ENCODE measurements around the gene STIM1.
"Not testable (repeated sequence)": the region's sequence is repeated elsewhere in the genome, so short reads cannot be mapped to it uniquely, and the experiment has no call there.

STIM1 gene

DNA sequence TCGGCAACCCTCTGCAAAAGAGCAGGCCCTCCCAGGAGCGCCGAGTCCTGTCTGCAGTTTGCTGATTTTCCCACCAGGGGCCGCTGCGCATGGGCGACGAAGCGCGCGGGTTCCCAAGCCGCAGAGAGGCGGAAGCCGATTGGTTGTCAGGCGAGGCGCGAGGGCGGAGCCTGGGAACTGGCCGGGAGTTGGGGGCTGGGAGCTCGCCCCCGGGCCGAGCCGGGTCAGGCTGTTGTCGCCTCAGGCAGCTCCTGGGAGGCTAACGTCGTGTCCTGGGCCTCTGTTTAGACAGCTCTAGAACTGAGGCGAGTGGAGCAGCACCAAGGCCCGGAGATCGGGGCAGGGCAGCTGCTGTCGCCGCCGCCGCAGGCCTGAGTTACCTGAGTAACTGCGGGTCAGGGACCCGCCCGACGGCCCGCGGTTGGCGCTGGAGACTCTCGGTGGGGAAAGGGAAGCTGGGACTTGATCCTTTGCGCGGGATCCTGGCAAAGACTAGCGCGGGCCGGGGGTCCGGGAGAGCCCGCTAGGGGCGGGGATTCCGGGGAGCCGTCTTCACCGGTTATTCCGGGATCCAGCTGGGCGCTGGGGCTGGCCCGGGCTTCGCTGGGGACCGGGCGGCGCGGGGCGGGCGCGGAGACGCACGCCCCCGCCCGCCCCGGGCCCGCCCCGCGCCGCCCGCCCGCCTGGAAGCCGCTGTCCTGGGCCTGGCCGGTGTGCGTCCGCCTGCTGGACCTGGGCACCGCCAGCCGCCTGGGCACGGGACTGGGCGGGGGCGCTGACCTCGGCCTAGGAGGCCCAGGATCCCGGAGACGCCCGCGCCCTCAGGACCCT lies at the start of gene STIM1:
Gene STIM1, plus strand, starts transcription at position 688 of the 831 bp plus-strand sequence. CDS start 607 bp downstream, outside the sequence.
- no peaks in the 10 kb centered on the region for H3K36me3 ChIP-seq (replicated peaks)
- H3K9me3 ChIP-seq: no peaks in the 10 kb centered on the region
- peak within 1 kb of the TSS; percentile 90 for H3K4me3 ChIP-seq
- peaks cover 27% of the 10 kb centered on the region for H3K4me1 ChIP-seq
- in situ Hi-C loops (cut with MboI; ENCODE audit: low sequenced_read_pairs): no loop called here
- no peaks in the 10 kb centered on the region for H3K27me3 ChIP-seq (ENCODE audit: low read depth)
- DNase-seq (ENCODE audit: low spot score in 2 of 2): peak; percentile 81 to 97

DNA sequence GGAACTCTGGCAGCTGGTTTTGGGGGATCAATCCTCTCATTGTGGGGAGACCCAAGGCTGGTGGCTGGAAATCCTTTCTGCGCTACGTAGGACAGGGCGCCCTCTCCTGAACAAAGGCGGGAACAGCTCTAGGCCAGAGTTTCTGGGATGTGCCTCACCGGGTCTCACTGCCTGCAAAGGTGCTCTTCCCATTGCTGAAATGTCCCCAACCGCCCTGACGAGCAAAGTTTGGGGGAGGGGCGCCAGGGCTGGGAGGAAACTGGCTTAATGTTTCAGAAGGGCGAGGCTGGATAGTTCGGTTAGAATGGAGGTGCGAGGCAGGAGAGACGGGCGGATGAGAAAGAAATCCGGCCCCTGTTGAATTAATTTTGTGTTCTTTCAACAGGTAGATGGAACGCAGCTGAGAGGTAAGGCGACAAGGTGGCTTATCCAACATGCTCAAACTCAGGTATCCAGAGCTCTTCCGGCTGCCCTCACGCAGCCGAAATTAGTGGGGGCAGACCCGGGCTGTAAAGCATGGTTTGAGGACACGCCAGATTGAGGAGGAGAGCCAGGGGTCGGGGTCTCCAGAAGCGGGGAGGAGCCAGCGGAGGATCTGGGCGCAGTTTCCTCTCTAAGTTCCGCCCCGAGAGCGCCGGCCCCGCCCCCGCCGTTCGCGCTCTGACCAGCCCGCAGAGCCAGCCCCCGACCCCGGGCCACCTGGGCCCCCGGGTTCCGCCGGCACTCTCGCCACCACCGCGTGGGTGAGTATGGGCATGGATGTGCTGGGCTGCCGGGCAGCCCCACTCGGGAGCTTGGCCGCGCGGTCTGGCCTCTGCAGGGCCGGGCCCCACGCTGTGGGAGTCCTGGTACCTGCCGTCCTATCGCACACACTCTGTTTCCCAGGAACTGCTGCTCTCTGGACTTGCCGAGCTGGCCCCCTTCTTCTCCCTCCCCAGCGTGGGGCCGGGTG lies 47.3 kb upstream of the STIM1 start, which contains the start of gene PGAP2:
Gene PGAP2, plus strand, starts transcription at position 652 of the 952 bp plus-strand sequence. CDS start 2,700 bp downstream, outside the sequence.
- Histone ChIP-seq H3K9me3 (no peaks in the 10 kb centered on the region), H3K4me1 (peaks cover 9% of the 10 kb centered on the region), H3K27me3 (ENCODE audit: low read depth) (no peaks in the 10 kb centered on the region), H3K36me3 (replicated peaks) (no peaks in the 10 kb centered on the region), H3K4me3 (peak within 1 kb of the TSS; percentile 55)
- peak; percentile 62 to 87 for DNase-seq (ENCODE audit: low spot score in 2 of 2)
- in situ Hi-C loops (cut with MboI; ENCODE audit: low sequenced_read_pairs): no loop called here

DNA sequence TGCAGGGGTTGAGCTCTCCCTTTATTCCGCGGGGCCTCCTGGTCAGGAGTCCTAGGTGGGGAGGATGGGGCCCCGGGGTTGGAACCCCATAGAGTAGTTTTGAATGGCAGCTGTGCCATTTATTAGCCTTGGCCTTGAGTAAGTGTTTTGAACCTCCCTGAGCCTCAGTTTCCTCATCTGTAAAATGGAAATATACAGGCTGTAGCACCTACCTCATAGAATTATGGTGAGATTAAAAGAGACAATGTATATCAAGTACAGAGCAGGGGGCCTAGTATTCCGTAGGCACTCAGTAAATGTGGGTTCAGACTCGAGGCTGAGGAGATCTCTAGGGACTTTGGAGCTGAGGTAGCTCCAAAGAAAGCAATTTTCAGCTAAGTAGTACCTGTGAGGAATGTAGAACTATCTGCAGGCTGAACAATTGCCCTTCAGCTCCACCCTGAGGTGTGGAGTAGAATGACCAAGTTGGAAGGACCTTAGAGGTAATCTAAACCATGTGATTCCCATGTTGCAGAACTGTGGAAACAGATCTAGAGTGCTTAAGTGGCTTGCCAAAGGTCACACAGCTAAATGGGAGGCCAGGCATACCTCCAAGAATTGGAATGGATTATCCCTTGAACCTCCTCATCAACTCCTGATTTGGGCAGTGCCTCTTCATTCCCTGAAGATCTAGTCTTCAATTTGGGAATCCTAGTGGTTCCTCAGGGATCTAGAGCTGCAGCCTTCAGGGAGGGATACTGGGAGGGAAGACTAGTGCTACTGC lies 46.4 kb upstream of the STIM1 start:
- H3K9me3 ChIP-seq: no peaks in the 10 kb centered on the region
- peak; percentile 58 to 60 for DNase-seq (ENCODE audit: low spot score in 2 of 2)
- peak overlapping the region; percentile 55 for H3K4me3 ChIP-seq
- in situ Hi-C loops (cut with MboI; ENCODE audit: low sequenced_read_pairs): no loop called here
- H3K36me3 ChIP-seq (replicated peaks): no peaks in the 10 kb centered on the region
- H3K4me1 ChIP-seq: peaks cover 9% of the 10 kb centered on the region
- H3K27me3 ChIP-seq (ENCODE audit: low read depth): no peaks in the 10 kb centered on the region

DNA sequence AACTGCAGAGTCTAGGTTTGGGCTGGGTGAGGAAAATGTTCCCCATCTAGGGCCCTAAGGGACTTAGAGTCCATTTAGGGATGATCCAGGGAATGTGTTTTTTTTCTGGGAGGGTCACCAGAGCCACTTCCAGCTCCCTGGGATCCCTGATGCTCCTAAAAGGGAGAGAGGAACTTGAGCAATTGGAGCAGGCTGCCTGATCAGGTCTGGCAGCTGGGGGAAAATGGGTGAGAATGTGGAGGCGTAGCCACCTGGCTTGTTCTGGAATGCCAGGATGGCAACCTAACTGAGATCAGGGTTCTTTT lies 45.9 kb upstream of the STIM1 start:
- Histone ChIP-seq H3K4me1 (peaks cover 9% of the 10 kb centered on the region), H3K27me3 (ENCODE audit: low read depth) (no peaks in the 10 kb centered on the region), H3K36me3 (replicated peaks) (no peaks in the 10 kb centered on the region), H3K9me3 (no peaks in the 10 kb centered on the region), H3K4me3 (no peak overlapping the region)
- DNase-seq (ENCODE audit: low spot score in 2 of 2): no peak
- in situ Hi-C loops (cut with MboI; ENCODE audit: low sequenced_read_pairs): no loop called here

DNA sequence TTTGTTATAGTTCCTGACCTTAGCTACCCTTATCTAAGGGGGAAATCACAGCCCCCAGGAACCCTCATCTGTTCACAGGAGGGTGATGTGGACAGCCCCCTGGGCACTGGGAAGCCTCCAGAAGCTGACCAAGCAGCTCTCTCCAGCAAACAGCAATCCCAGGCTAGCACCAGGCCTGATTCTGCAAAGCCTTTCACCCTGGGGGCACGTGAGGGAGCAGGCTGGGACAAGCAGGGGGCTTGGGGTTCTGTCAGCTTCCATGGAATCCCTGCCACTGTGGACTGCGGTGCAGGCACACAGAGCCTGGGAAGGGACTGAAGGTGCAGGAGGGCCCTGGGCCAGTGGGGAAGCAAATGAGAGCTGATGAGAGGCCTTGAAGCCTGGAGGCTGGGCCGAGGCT lies 45.0 kb upstream of the STIM1 start:
- in situ Hi-C loops (cut with MboI; ENCODE audit: low sequenced_read_pairs): no loop called here
- H3K9me3 ChIP-seq: no peaks in the 10 kb centered on the region
- peaks cover 9% of the 10 kb centered on the region for H3K4me1 ChIP-seq
- no peak overlapping the region for H3K4me3 ChIP-seq
- DNase-seq (ENCODE audit: low spot score in 2 of 2): no peak
- H3K27me3 ChIP-seq (ENCODE audit: low read depth): no peaks in the 10 kb centered on the region
- H3K36me3 ChIP-seq (replicated peaks): no peaks in the 10 kb centered on the region

DNA sequence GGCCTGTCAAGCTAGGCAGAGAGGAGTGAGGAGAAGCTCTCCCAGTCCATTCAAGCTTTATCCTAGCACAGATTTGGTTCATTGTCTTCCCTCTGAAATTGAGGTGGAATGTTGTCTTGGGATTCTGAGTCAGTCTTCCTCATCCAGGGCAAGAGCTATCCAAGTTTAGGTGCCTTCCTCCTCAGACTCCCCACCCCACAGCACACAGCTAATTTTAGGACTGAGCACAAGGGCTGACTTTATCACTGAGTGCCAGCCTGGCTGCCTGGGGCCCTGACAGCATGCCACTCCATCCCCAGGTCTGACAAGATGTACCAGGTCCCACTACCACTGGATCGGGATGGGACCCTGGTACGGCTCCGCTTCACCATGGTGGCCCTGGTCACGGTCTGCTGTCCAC lies 44.5 kb upstream of the STIM1 start:
- Histone ChIP-seq H3K9me3 (no peaks in the 10 kb centered on the region), H3K27me3 (ENCODE audit: low read depth) (no peaks in the 10 kb centered on the region), H3K4me1 (peaks cover 9% of the 10 kb centered on the region), H3K4me3 (no peak overlapping the region), H3K36me3 (replicated peaks) (no peaks in the 10 kb centered on the region)
- no peak for DNase-seq (ENCODE audit: low spot score in 2 of 2)
- in situ Hi-C loops (cut with MboI; ENCODE audit: low sequenced_read_pairs): no loop called here

DNA sequence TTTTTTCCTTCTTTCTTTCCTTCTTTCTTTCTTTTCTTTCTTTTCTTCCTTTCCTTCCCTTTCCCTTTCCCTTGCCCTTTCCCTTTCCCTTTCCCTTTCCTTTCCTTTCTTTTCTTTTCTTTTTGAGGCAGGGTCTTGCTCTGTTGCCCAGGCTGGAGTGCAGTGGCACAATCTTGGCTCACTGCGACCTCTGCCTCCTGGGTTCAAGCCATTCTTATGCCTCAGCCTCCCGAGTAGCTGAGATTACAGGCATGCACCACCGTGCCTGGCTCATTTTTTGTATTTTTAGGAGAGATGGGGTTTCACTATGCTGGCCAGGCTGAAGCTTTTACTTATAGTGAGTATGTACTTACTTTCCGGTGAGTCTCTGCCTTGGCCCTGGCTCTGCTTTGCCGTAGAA lies 40.6 kb upstream of the STIM1 start:
- H3K4me3 ChIP-seq; H3K27me3 ChIP-seq (ENCODE audit: low read depth); H3K9me3 ChIP-seq; DNase-seq (ENCODE audit: low spot score in 2 of 2); H3K4me1 ChIP-seq; in situ Hi-C loops (cut with MboI; ENCODE audit: low sequenced_read_pairs); H3K36me3 ChIP-seq (replicated peaks): not testable (repeated sequence)

DNA sequence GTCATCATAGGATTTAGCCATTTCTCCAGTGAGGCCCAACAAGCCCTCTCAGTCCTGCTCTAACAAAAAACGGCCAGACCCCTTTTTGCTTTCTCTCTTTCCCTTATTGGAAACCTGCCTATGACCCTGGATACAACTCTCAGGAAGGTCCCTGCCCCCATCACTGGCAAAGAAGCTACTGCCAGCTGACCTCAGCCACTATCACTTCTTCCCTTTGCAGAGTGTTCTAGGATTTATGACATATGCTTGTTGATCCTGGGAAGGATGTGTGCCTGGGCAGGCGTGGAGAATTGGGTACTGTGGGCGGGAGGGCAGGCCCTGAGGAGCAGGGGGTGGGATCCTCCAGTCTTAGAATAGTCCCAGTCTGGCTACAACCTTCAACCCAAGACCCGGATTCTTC lies 39.6 kb upstream of the STIM1 start:
- H3K4me1 ChIP-seq: no peaks in the 10 kb centered on the region
- no peaks in the 10 kb centered on the region for H3K36me3 ChIP-seq (replicated peaks)
- in situ Hi-C loops (cut with MboI; ENCODE audit: low sequenced_read_pairs): no loop called here
- H3K4me3 ChIP-seq: no peak overlapping the region
- DNase-seq (ENCODE audit: low spot score in 2 of 2): no peak
- H3K27me3 ChIP-seq (ENCODE audit: low read depth): no peaks in the 10 kb centered on the region
- H3K9me3 ChIP-seq: no peaks in the 10 kb centered on the region

DNA sequence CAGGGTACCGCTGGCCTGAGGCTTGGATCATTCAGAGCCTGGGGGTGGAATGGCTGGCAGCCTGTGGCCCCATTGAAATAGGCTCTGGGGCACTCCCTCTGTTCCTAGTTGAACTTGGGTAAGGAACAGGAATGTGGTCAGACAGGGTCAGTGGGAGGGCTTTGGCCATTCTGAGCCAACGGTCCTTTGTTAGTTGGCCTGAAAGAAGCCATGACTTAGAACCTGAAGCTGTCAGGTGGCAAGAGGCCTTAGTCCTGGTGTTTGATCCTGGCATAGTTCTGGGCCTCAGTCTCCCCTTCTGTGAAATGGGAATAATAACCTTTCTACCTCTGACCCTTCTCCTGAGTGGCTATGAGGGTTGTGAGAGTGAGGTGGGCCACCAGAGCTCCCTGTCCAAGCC lies 38.8 kb upstream of the STIM1 start:
- no peaks in the 10 kb centered on the region for H3K36me3 ChIP-seq (replicated peaks)
- in situ Hi-C loops (cut with MboI; ENCODE audit: low sequenced_read_pairs): no loop called here
- H3K4me3 ChIP-seq: no peak overlapping the region
- DNase-seq (ENCODE audit: low spot score in 2 of 2): no peak
- H3K9me3 ChIP-seq: no peaks in the 10 kb centered on the region
- H3K27me3 ChIP-seq (ENCODE audit: low read depth): no peaks in the 10 kb centered on the region
- H3K4me1 ChIP-seq: no peaks in the 10 kb centered on the region

DNA sequence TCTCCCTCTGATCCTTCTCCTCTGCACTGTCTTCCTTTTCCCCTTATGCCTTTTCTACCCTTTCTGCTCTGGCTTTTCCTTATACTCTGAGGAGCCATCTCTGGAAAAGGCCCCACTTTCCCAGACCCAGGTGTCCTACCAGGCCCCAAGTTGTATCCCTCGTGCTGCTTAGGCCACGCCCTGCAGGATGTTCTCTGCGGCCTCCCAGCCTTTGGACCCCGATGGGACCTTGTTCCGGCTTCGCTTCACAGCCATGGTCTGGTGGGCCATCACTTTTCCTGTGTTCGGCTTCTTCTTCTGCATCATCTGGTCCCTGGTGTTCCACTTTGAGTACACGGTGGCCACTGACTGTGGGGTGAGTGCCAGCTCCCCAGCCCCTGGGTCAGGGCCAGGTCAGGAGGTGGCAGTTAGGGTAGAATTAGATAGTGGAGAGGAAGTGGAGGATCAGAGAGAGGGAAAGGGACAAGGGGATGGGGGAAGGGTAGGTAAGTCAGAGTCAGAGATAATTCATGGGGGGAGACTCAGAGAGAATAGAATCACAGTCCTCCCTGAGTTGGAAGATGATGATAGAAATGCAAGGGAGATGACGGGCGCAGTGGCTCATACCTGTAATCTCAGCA lies 38.2 kb upstream of the STIM1 start:
- no peak overlapping the region for H3K4me3 ChIP-seq
- no peaks in the 10 kb centered on the region for H3K4me1 ChIP-seq
- in situ Hi-C loops (cut with MboI; ENCODE audit: low sequenced_read_pairs): no loop called here
- H3K9me3 ChIP-seq: no peaks in the 10 kb centered on the region
- no peak for DNase-seq (ENCODE audit: low spot score in 2 of 2)
- H3K27me3 ChIP-seq (ENCODE audit: low read depth): no peaks in the 10 kb centered on the region
- no peaks in the 10 kb centered on the region for H3K36me3 ChIP-seq (replicated peaks)

DNA sequence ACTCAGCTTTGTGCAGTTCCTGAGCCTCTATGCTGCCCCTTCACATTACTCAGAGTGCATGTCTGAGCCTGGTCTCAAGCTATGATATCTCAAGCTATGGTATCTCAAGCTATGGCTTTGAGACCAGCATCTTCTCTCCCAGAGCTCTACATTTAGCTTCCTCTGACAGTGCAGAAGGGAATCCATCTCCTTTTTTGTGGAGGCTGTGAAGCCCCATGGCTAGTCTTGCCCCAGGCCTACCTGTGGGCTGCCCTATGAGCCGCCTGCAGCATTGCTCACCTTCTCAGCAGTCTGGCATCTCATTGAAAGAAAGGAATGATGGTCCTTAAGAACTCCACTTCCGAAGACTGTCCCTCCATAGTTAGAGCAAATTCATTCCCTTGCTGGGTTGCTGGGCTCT lies 34.5 kb upstream of the STIM1 start:
- Histone ChIP-seq H3K4me1 (no peaks in the 10 kb centered on the region), H3K9me3 (no peaks in the 10 kb centered on the region), H3K36me3 (replicated peaks) (no peaks in the 10 kb centered on the region; the same call in 1 of the 2 replicates), H3K27me3 (ENCODE audit: low read depth) (no peaks in the 10 kb centered on the region), H3K4me3 (no peak overlapping the region)
- DNase-seq (ENCODE audit: low spot score in 2 of 2): no peak
- in situ Hi-C loops (cut with MboI; ENCODE audit: low sequenced_read_pairs): no loop called here

DNA sequence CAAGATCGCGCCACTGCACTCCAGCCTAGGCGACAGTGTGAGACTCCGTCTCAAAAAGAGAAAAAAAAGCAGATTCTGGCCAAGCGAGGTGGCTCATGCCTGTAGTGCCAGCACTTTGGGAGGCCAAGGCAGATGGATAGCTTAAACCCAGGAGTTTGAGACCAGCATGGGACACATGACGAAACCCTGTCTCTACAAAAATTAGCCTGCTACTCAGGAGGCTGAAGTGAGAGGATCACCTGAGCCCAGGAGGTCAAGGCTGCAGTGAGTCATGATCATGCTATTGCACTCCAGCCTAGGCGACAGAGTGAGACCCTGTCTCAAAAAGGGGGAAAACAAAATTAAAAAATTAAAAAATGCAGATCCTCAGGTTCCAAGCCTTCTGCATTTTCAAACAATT lies 33.2 kb upstream of the STIM1 start:
- H3K4me1 ChIP-seq: peaks cover 9% of the 10 kb centered on the region; the same call in 1 of the 2 replicates
- peaks cover 10% of the 10 kb centered on the region for H3K36me3 ChIP-seq (replicated peaks)
- H3K4me3 ChIP-seq: no peak overlapping the region
- in situ Hi-C loops (cut with MboI; ENCODE audit: low sequenced_read_pairs): no loop called here
- no peak for DNase-seq (ENCODE audit: low spot score in 2 of 2)
- H3K9me3 ChIP-seq: no peaks in the 10 kb centered on the region
- no peaks in the 10 kb centered on the region for H3K27me3 ChIP-seq (ENCODE audit: low read depth)

DNA sequence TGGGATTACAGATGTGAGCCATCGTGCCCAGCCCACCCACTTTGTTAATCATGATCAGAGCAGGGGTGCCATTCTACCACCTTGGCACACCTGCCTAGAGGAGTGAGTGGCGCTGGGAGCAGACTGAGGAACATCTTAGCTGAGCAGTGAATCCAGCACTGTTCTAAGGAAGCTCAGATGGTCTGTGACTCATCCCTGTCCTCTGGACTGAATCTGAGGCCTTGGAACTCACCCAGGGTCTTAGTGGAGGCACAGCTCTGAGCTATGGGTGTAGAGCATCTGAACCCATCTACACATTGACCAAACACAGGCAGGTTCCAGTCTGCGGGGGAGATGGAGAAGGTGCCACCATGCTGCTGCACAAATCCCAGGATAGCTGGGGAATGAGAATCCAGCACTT lies 32.2 kb upstream of the STIM1 start:
- Histone ChIP-seq H3K36me3 (replicated peaks) (peaks cover 16% of the 10 kb centered on the region), H3K4me1 (peaks cover 9% of the 10 kb centered on the region; the same call in 1 of the 2 replicates), H3K9me3 (no peaks in the 10 kb centered on the region), H3K27me3 (ENCODE audit: low read depth) (no peaks in the 10 kb centered on the region), H3K4me3 (no peak overlapping the region)
- in situ Hi-C loops (cut with MboI; ENCODE audit: low sequenced_read_pairs): no loop called here
- DNase-seq (ENCODE audit: low spot score in 2 of 2): no peak
